A549 treated with CORT108297 at 1 μM for 4 hours (cell line): ENCODE data around the gene RRP1. TPM values are rescaled to one million over a fixed set of nuclear protein-coding genes. Genes with fewer than 3 reads are reported as not detected.

Experiments
- total RNA-seq: library from RNA; stranded (reverse); fragments of 200-300 nt; extraction: Qiagen RNA extraction; gene quantifications from 5 replicates; pipeline ENCODE4 v1.2.3, GENCODE V29; 2022

RRP1 gene
- 32.4 to 38.4 TPM (median 35.0 TPM) in 5 replicates for total RNA-seq

GRCh38 chr21:43789276-43790009 is at the start of gene RRP1:
TSS of gene RRP1 (plus strand) at chr21:43789577. CDS start at chr21:43789630, 53 bp downstream.

GRCh38 chr21:43775795-43776430 is 13.5 kb upstream of the RRP1 start, which contains the start of gene CSTB:
TSS of gene CSTB (minus strand) at chr21:43776308. CDS start at chr21:43776269, 39 bp downstream.

Other genes with a start within 250 kb of the RRP1 start
- gene HSF2BP, start 130.1 kb upstream of the RRP1 start, total RNA-seq: 1.8 to 2.7 TPM (median 1.9 TPM) in 5 replicates
- gene RRP1B, start 130.0 kb upstream of the RRP1 start, total RNA-seq: 32.6 to 38.4 TPM (median 35.9 TPM) in 5 replicates
- 192 to 315 TPM (median 281 TPM) in 5 replicates for gene PDXK, start 70.4 kb upstream of the RRP1 start, total RNA-seq
- 84.0 to 98.7 TPM (median 91.0 TPM) in 5 replicates for gene CSTB, start 13.3 kb upstream of the RRP1 start, total RNA-seq
- 18.0 to 26.7 TPM (median 24.3 TPM) in 5 replicates for gene AGPAT3, start 75.6 kb downstream of the RRP1 start, total RNA-seq
- 12.5 to 17.4 TPM (median 15.3 TPM) in 5 replicates for gene TRAPPC10, start 222.7 kb downstream of the RRP1 start, total RNA-seq